Skin epidermis (tissue), 12 donors: ENCODE measurements around the gene TEX11.
"Not testable (repeated sequence)": the region's sequence is repeated elsewhere in the genome, so short reads cannot be mapped to it uniquely, and the experiment has no call there.

ENCODE experiments used
- H3K27ac ChIP-seq, 21 experiments: fragments of 200-600 bp; sonication (generic) in 11 of 21; one replicate each; pipeline ENCODE4 v1.5.0; 2020; ENCODE audit warnings: mild to moderate bottlenecking in 3 of 21, inconsistent platforms in 2 of 21, moderate library complexity in 2 of 21
- H3K4me3 ChIP-seq, 7 experiments: fragments of 200-600 bp; sonication (generic) in 2 of 7; one replicate each; pipeline ENCODE4 v1.5.0; 2020; ENCODE audit warnings: inconsistent platforms in 2 of 7, mild to moderate bottlenecking in 2 of 7, moderate library complexity in 1 of 7

The TEX11 gene

DNA sequence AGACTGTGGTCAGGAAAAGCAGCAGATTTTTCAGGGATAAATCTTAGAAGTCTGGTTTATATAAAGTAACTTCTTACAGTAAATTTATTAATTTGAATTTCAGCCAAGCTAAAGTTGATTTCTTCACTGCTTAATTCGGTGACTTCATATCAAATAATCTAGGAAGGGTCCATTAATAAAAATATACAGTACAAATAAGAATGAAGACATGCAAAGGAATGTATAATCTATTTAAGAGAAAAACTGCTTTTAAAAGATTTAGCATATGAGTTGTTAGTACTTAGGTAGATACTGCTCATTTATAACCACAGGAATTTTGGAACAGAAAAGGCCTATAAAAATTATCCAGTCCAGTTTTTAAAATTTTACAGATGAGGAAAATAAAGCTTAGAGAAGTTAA is 286.8 kb downstream of the TEX11 start:
- Histone ChIP-seq H3K4me3 (no peak overlapping the region), H3K27ac (no peak overlapping the region)

DNA sequence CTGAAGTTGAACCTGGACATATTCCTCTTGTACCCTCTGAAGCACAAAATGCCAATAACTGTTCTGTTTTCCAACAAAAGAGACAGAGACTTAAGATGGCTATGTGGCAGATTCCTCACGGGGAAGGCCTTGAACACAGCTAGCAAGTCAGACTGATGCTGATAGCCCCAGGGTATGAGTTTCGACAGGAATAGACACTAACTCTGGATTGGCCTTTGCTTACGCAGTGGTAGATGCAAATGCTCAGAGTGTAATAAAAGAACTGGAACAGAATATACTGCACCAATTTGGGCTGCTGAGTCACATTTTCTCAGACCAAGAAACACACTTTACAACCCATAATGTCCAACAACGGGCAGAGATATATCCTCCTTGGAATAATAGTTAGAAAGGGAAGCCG is 290.0 kb downstream of the TEX11 start:
- Histone ChIP-seq H3K4me3 (no peak overlapping the region), H3K27ac (no peak overlapping the region)

DNA sequence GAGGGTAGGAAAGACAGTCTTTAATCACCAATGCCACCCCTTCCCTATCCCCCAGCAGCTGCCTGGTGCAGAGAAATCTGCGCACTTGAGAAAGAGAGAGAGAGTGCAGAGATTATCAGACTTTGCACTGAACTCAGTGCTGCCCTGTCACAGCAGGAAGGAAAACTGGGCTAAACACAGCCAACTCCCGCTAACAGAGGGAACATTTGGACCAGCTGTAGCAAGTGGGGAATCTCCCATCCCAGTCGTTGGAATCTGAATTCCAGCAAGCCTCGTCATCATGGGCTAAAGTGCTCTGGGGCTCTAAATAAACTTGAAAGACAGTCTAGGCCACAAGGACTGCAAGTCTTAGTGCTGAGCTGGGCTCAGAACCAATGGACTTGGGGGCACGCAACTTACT is 295.2 kb downstream of the TEX11 start:
- Histone ChIP-seq H3K27ac (no peak overlapping the region), H3K4me3 (no peak overlapping the region)

DNA sequence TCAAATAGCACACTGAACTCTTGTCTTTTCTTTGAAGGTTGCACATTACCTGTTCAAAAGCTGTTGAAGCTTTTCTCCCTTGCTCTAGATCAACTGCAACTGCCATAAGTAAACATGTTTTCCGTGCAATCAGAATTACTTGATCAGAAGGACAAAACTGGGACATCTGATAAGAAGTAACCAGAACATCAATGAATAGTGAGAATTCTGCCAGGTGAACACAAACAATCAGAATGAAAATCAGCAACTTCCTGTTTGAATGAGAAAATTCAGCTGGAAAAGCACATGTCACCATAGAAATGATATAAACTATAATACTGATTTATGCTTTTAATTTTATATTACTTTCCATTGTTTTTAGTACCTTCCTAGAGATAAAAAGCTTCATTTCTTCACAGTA is 303.2 kb downstream of the TEX11 start:
- no peak overlapping the region for H3K27ac ChIP-seq

DNA sequence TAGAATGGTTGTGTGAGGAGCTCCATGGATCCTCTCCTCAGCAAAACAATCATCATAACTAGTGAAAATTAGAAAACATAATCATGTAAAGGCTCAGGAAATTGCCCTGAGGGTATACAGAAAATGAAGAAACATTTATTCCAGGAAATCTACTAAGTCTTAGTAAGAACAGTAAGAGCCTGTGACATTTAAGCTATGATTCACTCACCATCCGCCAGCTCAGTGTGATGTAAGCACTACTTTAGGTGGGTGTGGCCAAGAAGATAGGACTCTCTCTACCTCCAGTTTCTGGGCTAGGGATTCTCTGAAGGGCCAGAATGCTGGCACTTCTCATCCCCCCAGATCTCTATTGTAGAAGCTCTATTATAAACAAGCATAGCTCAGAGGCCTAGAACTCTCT is 316.4 kb downstream of the TEX11 start:
- Histone ChIP-seq H3K4me3 (no peak overlapping the region), H3K27ac (no peak overlapping the region)

More for the DNA sequence above, 303.2 kb downstream of the TEX11 start:
- H3K4me3 ChIP-seq, result no peak overlapping the region

DNA sequence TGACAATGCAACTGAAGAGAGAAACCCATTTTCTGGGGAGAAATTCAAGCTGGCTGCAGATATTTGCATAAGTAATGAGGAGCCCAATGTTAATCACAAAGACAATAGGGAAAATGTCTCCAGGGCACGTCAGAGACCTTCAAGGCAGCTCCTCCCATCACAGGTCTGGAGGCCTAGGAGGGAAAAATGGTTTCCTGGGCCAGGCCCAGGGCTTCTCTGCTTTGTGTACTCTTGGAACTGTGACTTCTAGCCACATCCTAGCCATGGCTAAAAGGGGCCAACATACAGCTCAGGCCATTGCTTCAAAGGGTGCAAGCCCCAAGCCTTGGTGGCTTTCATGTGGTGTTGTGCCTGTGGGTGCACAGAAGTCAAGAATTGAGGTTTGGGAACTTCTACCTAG is 321.4 kb downstream of the TEX11 start:
- not testable (repeated sequence) for H3K27ac ChIP-seq, H3K4me3 ChIP-seq

DNA sequence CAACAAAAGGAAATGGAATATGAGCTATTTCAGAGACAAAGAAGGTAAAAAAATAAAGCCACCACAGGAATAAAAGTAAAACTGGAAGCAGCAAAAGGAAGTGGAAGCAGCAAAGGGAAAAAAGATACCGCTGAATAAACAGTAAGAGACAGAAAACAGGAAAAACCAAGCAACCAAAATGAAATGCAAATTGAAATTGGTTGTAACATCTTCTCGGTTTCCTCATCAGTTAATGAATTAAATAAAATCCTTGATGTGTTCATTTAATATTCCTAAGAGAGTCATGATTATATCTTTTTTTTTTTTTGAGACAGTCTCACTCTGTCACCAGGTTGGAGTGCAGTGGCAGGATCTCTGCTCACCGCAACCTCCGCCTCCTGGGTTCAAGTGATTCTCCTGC is 331.1 kb downstream of the TEX11 start:
- Histone ChIP-seq H3K4me3 (no peak overlapping the region), H3K27ac (no peak overlapping the region)

DNA sequence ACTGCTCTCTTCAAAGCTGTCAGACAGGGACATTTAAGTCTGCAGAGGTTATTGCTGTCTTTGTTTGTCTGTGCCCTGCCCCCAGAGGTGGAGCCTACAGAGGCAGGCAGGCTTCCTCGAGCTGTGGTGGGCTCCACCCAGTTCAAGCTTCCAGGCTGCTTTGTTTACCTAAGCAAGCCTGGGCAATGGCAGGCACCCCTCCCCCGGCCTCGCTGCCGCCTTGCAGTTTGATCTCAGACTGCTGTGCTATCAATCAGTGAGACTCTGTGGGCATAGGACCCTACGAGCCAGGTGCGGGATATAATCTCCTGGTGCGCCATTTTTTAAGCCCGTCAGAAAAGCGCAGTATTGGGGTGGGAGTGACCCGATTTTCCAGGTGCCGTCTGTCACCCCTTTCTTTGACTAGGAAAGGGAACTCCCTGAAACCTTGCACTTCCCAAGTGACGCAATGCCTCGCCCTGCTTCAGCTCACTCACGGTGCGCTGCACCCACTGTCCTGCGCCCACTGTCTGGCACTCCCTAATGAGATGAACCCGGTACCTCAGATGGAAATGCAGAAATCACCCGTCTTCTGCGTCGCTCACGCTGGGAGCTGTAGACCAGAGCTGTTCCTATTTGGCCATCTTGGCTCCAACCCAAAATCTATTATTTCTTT is 338.5 kb downstream of the TEX11 start:
- H3K4me3 ChIP-seq, H3K27ac ChIP-seq: not testable (repeated sequence)

DNA sequence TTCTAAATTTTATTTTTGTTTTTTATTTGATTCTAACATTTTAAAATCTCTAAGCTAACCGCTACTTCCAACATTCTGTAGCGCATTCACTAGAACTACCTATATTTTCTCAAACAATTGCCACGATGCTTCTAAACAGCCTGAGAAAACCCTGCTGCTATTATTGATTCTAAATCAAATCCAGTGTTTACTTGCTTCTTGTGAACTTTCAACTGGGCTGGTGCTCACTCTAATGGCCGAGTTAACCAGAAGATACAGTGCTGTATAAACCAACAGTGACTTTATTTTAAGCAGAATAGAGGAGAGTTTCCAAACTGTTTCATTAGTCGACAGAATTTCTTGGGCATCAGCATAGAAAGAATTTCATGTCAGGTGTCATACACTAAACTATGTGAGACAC is 353.6 kb downstream of the TEX11 start:
- H3K4me3 ChIP-seq, result no peak overlapping the region
- H3K27ac ChIP-seq, result no peak overlapping the region

DNA sequence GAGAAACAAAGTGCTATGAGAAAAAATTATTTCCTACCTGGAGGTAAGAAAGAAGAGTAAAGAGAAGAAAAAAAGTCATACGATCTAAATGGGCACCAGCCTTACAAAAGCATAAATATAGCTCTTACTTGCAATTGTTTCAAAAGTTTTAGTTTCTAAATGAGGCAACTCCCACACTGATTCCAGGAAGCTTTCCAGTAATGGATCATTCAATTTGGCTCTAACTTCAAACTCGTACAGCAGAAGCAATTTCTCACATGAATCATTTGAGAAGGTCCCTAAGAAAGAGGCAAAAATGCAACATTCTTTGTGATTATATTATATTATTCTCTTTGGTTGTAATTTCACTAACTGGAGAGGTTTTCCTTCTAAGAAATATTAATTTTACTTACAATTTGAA is 354.0 kb downstream of the TEX11 start:
- H3K4me3 ChIP-seq, result no peak overlapping the region
- H3K27ac ChIP-seq, result no peak overlapping the region

DNA sequence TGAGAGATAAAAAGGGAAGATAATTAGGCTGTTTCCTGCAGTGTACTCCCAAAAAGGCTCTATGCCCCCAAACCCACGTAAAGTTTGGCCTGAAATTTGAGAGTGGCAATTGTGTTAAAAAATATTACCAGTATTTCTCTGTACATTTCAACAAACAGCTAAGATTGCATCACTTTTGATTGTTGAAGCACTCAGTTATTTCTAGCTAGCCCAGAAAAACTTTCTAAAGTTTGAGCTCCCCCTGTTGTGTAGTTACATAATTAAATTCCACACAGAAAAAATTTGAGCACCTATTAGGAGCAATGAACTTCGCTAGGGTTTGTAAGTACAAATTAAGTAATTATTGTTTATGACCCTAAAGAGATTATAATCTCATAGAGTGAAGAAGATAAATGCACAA is 354.4 kb downstream of the TEX11 start:
- H3K4me3 ChIP-seq, result no peak overlapping the region
- H3K27ac ChIP-seq, result no peak overlapping the region

DNA sequence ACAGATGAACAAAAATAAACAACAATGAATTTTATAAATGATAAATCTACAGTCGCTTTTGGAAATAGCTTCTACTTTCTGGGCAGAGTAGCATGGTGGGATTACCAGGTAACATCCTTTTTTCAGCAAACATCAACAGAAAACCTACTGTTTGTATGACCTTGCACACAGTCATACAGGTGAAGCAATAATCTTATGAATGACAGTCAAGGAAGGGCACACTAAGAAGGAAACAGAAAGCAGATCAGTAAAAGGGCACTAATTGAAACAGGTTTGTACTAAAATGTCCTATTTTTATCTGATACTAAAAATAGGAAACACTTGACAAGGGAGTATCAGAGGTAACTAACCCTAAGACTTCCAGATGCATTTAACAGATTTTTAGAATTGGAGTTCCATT is 355.0 kb downstream of the TEX11 start:
- no peak overlapping the region for H3K27ac ChIP-seq

DNA sequence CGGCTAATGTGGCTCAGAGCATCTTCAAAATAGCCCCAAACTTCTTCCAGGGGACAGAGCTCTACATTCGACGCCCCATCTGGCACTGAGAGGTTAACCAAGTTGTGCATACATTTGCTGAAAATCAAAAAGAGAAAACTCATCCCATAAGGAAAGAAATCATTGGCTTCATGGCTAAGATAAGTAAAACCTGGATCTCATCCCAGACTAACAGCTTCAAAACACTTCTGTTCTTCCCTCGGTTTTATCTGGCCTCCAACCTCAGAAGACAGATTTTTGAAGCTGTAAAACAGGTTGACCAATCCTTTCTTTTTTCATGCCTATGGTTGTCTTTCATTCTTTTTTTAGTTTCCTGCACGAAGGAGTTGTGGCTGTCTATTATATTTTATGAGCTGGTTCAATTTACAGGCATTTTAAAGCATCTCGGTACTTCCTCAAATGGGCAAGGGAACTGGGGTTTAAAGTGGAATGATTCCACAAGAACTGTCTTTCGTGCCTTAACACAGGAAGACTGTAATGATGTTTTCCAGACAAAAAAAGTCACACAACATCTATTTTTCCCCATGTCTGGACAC is 356.3 kb downstream of the TEX11 start:
- no peak overlapping the region for H3K27ac ChIP-seq
- no peak overlapping the region for H3K4me3 ChIP-seq

More for the DNA sequence above, 355.0 kb downstream of the TEX11 start:
- no peak overlapping the region for H3K4me3 ChIP-seq

DNA sequence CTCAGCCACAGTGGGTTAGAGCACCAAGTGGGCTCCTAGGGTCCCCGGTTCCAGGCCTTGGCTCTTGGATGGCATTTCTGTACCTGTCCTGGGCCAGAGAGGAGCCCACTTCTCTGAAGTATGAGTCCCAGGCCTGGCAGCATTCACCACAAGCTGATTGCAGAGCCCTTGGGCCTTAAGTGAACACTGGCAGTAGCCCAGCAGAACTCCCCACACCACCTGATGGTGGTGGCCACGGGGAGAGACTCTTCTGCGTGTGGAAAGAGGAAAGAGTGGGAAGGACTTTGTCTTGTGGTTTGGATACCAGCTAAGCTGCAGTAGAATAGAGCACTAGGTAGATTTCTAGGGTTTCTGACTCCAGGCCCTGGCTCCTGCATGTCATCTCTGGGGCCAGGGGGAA is 359.1 kb downstream of the TEX11 start:
- Histone ChIP-seq H3K4me3 (no peak overlapping the region), H3K27ac (no peak overlapping the region)

DNA sequence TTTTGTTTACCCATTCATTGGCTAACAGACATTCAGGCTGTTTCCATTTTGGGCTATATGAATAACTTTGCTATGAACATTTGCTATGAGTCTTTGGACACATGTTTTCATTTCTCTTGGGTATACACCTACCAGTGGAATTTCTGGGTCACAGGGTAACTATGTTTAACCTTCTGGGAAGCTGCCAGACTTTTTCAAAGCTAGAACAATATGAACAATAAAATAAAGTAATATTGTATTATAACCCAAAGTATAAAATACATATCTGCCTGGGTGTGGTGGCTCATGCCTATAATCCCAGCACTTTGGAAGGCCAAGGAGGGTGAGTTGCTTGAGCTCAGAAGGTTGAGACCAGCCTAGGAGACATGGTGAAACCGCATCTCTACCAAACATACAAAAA is 373.3 kb downstream of the TEX11 start:
- Histone ChIP-seq H3K4me3 (no peak overlapping the region), H3K27ac (no peak overlapping the region)

DNA sequence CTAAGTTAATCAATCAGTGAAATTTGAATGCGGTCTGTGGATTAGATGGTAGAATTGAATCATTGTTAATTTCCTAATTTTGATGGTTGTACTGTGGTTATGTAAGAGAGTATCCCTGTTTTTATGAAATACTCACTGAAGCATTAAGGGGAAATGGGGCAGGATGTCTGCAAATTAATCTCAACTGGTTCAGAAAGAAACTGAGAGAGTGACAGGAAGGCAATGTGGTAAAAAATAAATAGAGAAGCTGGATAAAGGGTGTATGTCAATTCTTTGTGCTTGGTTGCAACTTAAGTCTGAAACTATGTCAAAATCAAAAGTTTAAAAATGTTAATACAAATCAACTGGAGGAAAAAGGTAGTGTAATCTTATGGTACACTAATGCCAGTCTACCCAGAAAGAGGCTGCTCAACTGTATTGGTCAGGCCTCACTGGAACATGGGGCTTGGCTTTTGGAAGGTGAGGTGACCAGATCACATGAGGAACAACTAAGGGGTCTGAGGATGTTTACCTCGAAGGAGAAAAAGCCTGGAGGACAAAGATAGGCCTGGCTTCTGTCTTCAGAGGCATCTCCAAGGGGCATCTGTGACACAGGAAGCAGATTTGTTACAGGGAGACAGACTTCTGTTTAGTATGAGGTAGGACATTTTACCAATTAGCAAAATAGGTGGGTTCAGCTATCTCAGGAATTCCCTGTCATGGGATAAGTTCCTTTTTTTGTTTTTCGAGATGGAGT is 380.7 kb downstream of the TEX11 start:
- H3K27ac ChIP-seq, result no peak overlapping the region
- no peak overlapping the region for H3K4me3 ChIP-seq

DNA sequence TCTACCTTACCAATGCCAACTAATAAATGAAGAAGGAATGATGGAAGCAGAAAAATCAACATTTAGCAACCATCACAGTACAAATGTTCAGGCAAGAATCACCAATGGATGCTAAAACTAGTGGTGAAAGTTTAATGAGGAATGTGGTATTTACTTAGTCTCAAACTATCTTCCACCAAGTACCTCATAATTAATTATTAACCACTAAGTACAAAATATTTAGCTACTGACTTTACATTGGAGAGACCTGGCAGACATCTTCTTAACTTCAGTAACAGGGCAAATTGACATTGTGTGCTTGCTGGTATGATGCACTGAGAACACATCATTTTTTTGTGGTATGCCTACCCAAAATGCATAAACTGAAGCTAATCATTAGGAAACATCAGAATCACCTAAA is 381.5 kb downstream of the TEX11 start:
- Histone ChIP-seq H3K27ac (no peak overlapping the region), H3K4me3 (no peak overlapping the region)

DNA sequence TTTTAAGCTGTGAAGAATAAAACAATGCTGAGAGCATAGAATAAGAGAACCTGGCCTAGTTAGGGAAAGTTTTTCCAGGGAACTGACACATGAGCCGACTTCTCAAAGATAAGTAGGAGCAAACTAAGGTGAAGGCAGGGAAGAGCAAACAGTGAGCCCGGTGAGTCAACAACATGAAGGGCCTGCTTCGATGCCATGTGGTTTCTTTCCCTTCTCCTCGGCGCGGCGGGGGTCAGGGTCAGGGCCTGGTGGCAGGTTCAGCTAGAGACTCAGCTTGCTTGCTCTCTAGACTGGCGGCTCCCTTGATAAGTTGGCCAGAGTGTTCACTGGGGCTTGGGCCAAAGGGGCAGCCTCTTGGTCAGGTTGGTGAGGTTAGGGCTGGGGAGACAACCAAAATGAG is 382.8 kb downstream of the TEX11 start:
- Histone ChIP-seq H3K27ac (no peak overlapping the region), H3K4me3 (no peak overlapping the region)

DNA sequence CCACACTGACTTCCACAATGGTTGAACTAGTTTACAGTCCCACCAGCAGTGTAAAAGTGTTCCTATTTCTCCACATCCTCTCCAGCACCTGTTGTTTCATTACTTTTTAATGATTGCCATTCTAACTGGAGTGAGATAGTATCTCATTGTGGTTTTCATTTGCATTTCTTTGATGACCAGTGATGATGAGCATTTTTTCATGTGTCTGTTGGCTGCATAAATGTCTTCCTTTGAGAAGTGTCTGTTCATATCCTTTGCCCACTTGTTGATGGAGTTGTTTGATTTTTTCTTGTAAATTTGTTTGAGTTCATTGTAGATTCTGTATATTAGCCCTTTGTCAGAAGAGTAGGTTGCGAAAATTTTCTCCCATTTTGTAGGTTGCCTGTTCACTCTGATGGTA is 392.8 kb downstream of the TEX11 start:
- H3K4me3 ChIP-seq, H3K27ac ChIP-seq: not testable (repeated sequence)

DNA sequence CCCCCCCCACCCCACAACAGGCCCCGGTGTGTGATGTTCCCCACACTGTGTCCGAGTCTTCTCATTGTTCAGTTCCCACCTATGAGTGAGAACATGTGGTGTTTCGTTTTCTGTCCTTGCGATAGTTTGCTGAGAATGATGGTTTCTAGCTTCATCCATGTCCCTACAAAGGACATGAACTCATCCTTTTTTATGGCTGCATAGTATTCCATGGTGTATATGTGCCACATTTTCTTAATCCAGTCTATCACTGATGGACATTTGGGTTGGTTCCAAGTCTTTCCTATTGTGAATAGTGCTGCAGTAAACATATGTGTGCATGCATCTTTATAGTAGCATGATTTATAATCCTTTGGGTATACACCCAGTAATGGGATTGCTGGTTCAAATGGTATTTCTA is 393.2 kb downstream of the TEX11 start:
- H3K27ac ChIP-seq, result not testable (repeated sequence)

DNA sequence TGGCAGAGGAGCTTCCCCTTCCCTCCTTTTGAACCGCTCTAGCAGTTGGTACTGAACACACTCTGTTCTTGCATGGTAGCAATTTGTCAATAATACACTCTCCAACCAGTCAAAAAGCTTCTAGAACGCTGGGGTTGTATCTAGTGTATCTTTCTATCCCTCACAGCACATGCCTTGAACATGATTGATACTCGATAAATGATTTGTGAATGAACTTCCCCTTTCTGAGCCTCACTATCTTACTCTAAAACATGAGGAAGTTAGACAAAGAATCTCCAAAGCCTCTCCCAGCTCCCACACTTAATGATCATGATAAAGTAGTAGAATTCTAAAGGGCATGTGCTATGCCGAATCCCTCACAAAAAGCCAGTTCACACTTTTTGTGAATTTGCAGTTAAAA is 399.4 kb downstream of the TEX11 start:
- Histone ChIP-seq H3K27ac (no peak overlapping the region), H3K4me3 (no peak overlapping the region)

More for the DNA sequence above, 393.2 kb downstream of the TEX11 start:
- not testable (repeated sequence) for H3K4me3 ChIP-seq
